ENCODE results near the gene KCNIP1.

The KCNIP1 gene

DNA sequence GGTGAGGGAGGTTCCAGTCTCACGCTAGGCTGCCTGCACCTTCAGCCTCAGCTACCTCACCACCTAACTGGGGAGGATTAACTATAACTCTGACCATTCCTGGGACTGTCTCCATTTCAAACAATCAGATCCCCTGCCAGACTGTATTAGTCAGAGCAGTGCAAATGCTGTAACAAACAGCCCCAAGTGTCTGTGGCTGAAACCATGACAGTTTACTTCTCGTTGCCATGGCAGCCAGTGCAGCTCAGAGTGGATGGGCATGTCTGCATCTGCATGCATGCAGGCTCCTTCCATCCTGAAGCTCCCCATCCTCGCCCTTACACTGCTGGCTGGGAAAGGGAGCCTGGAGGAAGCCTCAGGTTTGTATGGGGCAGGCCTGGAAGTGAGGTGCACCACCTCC, 86.7 kb downstream of the KCNIP1 start:
- TF ChIP-seq, protein P1, sequence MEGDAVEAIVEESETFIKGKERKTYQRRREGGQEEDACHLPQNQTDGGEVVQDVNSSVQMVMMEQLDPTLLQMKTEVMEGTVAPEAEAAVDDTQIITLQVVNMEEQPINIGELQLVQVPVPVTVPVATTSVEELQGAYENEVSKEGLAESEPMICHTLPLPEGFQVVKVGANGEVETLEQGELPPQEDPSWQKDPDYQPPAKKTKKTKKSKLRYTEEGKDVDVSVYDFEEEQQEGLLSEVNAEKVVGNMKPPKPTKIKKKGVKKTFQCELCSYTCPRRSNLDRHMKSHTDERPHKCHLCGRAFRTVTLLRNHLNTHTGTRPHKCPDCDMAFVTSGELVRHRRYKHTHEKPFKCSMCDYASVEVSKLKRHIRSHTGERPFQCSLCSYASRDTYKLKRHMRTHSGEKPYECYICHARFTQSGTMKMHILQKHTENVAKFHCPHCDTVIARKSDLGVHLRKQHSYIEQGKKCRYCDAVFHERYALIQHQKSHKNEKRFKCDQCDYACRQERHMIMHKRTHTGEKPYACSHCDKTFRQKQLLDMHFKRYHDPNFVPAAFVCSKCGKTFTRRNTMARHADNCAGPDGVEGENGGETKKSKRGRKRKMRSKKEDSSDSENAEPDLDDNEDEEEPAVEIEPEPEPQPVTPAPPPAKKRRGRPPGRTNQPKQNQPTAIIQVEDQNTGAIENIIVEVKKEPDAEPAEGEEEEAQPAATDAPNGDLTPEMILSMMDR (conservative IDR thresholded peaks at IDR 0.05): no peak
- H3K27ac ChIP-seq: no peak overlapping the region

GRCh38 chr5:170591054-170591453, 87.2 kb downstream of the KCNIP1 start:
- TF ChIP-seq, protein P1 (conservative IDR thresholded peaks at IDR 0.05): no peak
- no peak overlapping the region for H3K27ac ChIP-seq

DNA sequence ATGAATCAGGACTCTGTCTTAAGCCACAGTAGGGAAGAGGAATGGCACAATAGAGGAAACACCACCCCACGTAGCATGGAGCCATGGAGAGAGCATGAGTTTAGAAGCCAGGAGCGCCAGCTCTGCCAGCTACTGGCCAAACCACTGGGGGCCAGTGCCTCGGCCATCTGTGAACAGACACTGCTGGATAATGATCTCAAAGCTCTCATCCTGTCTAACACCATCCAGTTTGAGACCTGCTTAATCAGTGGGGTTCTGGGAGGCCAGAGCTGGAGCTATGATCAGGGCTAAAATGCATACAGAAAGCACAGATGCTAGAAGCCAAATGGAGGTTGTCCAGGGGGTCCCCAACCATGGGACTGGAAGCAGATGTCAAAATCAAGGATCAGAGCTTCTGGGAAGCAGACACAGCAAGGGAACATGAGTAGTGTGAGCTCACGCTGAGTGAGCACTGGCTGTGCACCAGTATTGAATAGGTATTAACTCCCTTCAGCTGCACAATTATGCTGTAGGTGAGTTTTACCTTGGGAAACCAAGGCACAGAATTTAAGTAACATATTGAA, 92.7 kb downstream of the KCNIP1 start:
- no peak overlapping the region for H3K27ac ChIP-seq
- TF ChIP-seq, protein P1 (conservative IDR thresholded peaks at IDR 0.05): no peak

DNA sequence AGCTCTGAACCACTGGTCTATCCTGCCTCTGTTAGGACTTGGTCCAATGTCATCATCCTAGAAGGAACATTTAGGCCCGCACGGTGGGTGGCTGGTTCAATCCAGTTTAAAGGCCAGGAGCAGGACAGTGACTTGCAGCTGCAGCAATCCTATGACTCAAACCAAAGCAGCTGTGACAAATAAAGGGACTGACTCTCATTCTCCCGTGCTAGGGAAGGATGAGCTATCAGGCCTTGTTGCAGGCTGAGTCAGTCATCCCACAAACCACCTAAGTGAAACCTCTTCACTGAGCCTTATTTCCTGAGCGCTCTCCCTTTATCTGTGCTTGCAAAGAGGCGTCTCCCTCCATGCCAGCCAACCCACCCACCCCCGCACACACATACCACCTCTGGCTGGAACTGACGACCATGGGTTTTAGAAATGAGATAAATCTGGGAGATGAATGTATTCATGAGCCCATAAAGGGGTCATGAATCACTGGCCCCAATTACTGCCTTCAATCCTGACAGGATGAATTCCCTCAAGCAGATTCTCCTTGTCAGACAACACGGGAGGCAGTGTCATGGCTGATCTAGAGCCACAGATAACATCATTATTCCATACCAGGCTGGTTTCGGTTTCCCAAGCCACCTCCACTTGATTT, 93.4 kb downstream of the KCNIP1 start:
- TF ChIP-seq, protein P1 (conservative IDR thresholded peaks at IDR 0.05): no peak
- H3K27ac ChIP-seq: no peak overlapping the region

DNA sequence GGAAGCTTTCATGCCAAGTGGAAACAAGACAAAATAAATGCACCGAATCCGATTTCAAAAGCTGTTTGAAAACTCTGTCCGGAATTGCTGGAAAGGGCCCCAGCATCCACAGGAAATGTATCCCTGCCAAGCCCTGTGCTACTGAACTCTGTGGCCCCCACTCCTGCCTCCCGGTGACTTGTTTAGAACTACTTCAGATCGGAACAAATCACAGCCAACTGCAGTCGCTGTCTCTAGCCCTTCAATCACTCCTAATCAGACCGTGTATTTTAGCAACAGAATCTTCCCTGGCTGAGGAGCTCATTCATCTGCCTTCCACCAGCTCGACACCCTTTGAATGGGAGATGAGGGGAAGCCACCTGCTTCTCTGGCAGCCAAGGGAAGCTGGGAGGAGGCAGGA, 94.1 kb downstream of the KCNIP1 start:
- TF ChIP-seq, protein P1 (conservative IDR thresholded peaks at IDR 0.05): no peak
- no peak overlapping the region for H3K27ac ChIP-seq

DNA sequence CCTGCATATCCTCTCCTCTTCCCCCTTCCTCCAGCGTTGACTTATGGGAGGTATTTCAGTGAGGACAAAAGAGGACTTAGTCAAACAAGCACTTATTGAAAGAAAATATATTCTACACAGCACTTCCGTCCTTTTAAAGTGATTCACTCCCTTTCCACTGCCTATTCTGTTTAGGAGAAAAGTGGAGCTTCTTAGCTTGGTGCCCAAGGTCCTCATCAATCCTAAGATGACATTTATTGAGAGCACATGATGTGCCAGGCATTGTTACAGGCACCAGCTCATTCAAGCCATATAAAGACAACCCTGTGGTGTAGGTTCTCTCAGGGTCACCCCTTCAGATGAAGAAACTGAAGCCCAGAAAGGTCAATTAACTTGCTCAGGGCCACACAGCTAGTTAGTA, 95.9 kb downstream of the KCNIP1 start:
- TF ChIP-seq, protein P1 (conservative IDR thresholded peaks at IDR 0.05): no peak

GRCh38 chr5:170601619-170602018, 97.8 kb downstream of the KCNIP1 start:
- H3K27ac ChIP-seq: no peak overlapping the region
- TF ChIP-seq, protein P1 (conservative IDR thresholded peaks at IDR 0.05): no peak

More for the DNA sequence above, 95.9 kb downstream of the KCNIP1 start:
- H3K27ac ChIP-seq: no peak overlapping the region
